ENCODE results near the gene CCDC12.
A peak's percentile ranks its signal among the peaks of the same experiment; 100 is the strongest.
"Not testable (repeated sequence)": the region's sequence is repeated elsewhere in the genome, so short reads cannot be mapped to it uniquely, and the experiment has no call there.

CCDC12 gene

GRCh38 chr3:46918634-46919033 is 57.9 kb downstream of the CCDC12 start:
- no peak for DNase-seq

- no peak for DNase-seq
These were observed 58.3 kb downstream of the CCDC12 start for GRCh38 chr3:46918202-46918601.

GRCh38 chr3:46917257-46917656 is 59.3 kb downstream of the CCDC12 start:
- DNase-seq: no peak

GRCh38 chr3:46916799-46917198 is 59.7 kb downstream of the CCDC12 start:
- DNase-seq: no peak

- DNase-seq: no peak
These were observed 60.3 kb downstream of the CCDC12 start for GRCh38 chr3:46916278-46916677.

GRCh38 chr3:46915297-46915822 is 61.2 kb downstream of the CCDC12 start:
- DNase-seq: no peak

- no peak for DNase-seq
These were observed 61.7 kb downstream of the CCDC12 start for GRCh38 chr3:46914849-46915248.

- no peak for DNase-seq
These were observed 62.9 kb downstream of the CCDC12 start for GRCh38 chr3:46913644-46914043.

GRCh38 chr3:46912986-46913385 is 63.6 kb downstream of the CCDC12 start:
- DNase-seq: no peak

GRCh38 chr3:46910914-46911313 is 65.6 kb downstream of the CCDC12 start:
- DNase-seq: not testable (repeated sequence)

GRCh38 chr3:46910166-46910760 is 66.3 kb downstream of the CCDC12 start:
- DNase-seq: no peak

- DNase-seq: peak; percentile 78
These were observed 66.9 kb downstream of the CCDC12 start for GRCh38 chr3:46909535-46910161.

GRCh38 chr3:46908986-46909534 is 67.5 kb downstream of the CCDC12 start:
- no peak for DNase-seq

- no peak for DNase-seq
These were observed 68.1 kb downstream of the CCDC12 start for GRCh38 chr3:46908294-46908985.

- no peak for DNase-seq
These were observed 68.6 kb downstream of the CCDC12 start for GRCh38 chr3:46907960-46908293.

- DNase-seq: no peak
These were observed 69.3 kb downstream of the CCDC12 start for GRCh38 chr3:46907271-46907670.

GRCh38 chr3:46906471-46907058 is 70.0 kb downstream of the CCDC12 start:
- DNase-seq: no peak

GRCh38 chr3:46905661-46906451 is 70.7 kb downstream of the CCDC12 start:
- DNase-seq: no peak

GRCh38 chr3:46905213-46905560 is 71.4 kb downstream of the CCDC12 start:
- DNase-seq: no peak

GRCh38 chr3:46904303-46905212 is 72.0 kb downstream of the CCDC12 start:
- no peak for DNase-seq

Measured in stimulated activated CD4-positive, alpha-beta T cell treated with anti-CD3 and anti-CD28 coated beads, Interleukin-4, amount 100 ng/mL, for 1 hour (primary cell).